Hippocampal formation (tissue), 2 donors: ENCODE measurements around the gene CXCL17.
"Not testable (repeated sequence)": the region's sequence is repeated elsewhere in the genome, so short reads cannot be mapped to it uniquely, and the experiment has no call there.

Experiments used
- DNase-seq, 2 donors: peaks; one replicate each; lab custom pipeline; 2025; lab: John Stamatoyannopoulos, UW

Gene CXCL17

DNA sequence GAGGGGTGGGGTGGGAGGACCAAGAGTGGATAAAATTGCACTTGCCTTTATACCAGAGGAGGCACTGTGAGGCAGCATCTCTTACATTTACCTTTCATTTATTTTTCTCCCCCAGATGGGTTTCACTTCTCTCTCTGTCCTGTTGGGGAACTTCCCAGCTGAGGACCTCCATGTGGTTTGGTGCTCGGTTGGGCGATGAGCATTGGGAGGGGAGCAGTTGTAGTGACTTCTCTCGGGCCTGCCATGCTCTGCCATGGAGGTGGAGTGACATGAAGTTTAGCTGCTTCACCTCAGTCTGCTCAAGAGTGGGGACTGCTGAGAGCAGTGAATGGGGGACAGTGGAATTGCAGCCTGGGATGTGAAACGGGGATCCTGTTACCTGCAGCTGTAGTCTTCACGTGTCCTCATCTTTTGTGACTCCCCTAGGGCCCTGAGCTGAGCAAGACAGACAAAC, 23.1 kb upstream of the CXCL17 start:
- DNase-seq: no peak

DNA sequence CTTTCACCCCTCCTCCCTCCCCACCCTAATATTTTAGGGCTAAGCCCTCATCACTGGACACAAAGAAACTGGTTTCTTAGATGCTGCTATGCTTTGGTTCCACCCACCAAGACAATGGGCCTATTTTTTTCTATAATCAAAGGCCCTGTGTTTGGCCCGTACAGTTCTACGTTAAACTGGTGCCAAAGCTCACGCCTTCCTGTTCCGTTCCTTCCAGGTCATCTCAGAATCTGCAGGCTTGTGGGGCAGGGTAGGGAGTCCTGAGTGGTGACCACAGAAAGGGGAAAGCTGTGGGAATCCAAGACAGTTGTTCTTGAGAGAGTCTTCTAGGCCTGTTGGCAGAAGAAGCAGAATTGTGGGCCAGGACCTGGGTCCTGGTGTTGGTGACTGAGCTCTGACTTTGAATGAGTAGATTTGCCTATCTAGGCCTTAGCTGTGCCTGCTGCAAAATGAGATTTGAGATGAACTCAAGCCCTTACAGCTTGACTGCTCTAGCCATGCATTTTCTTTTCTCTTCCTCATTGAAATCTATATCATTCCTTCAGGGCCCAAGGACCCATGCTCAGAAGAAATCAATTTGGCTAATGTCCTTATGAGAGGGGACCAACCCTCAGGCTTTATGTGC, 19.1 kb upstream of the CXCL17 start:
- peak; percentile 70 to 91 for DNase-seq

DNA sequence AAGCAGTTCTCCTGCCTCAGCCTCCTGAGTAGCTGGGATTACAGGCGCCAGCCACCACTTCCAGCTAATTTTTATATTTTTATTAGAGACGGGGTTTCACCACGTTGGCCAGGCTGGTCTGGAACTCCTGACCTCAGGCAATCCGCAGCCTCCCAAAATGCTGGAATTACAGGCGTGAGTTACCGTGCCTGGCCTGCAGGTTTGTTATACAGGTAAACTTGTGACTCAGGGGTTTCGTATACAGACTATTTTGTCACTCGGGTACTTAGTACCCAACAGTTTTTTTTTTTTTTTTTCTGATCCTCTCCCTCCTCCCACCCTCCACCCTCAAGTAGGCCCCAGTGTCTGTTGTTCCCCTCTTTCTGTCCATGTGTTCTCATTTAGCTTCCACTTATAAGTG, 18.5 kb upstream of the CXCL17 start:
- DNase-seq: not testable (repeated sequence)

DNA sequence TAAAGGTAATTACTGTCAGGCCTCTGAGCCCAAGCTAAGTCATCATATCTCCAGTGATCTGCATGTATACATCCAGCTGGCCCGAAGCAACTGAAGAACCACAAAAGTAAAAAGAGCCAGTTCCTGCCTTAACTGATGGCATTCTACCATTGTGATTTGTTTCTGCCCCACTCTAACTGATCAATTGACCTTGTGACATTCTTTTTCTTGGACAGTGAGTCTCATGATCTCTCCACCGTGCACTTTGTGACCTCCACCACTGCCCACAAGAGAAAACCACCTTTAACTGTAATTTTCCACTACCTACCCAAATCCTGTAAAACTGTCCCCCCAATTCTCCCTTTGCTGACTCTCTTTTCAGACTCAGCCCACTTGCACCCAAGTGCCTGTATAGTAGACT, 17.2 kb upstream of the CXCL17 start:
- no peak for DNase-seq

DNA sequence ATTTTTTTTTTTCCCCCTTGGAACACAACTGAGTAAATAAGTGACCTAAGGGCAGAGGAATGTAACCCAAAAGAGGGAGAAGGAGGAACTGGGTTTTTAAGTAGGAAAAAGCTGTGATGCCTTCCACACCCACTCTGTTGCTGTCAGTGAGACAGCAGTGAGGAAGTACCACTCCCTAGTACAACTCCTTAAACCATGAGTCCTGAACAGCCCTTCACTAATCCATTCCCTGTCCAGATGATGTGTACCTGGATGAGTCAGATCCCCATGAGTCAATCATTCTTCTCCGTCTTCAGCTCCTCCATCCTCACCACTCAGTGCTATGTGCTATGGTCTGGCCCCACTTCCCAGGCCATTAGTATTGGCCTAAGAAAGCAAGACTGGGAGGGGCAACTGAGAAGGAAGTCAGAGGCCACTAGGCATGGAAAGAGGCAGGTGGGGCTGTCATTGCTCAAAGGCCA, 12.9 kb upstream of the CXCL17 start:
- no peak for DNase-seq

DNA sequence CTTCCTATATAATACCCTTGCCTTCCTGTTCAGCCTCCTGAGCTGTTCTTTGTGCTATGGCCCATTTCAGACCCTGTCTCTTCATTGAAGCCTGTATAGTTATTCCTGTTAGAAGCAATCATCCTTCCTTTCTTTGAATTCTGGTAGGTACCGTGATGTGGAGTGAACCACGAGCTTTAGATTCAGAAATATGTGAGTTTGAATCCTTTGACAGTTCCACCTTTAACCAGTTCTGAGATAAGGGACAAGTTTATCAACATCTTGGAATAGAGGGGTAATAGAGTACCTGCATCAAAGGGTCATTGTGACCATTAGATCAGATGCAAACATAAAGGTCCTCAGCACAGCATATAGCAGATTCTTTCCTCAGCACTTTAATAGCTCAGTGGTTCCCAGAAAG, 12.3 kb upstream of the CXCL17 start:
- DNase-seq: no peak

DNA sequence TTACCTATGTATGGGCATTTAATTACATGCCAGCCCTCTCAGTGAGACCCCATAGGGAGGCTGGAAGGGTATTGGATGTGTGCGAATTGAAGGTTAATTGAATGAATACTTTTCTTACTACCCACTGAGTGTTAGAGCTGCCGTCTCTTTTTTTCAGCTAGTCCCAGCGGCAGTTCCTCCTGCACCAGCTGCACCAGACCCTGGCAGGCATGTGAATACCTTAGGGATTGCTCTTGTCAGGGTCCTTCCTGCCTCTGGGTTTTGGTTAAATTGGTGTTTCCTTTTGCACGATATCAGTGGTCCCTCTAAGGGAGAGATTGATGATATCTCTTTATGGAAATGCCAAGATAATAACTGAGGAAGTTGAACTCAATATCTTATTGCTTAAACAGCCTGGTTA, 9.8 kb upstream of the CXCL17 start:
- no peak for DNase-seq

DNA sequence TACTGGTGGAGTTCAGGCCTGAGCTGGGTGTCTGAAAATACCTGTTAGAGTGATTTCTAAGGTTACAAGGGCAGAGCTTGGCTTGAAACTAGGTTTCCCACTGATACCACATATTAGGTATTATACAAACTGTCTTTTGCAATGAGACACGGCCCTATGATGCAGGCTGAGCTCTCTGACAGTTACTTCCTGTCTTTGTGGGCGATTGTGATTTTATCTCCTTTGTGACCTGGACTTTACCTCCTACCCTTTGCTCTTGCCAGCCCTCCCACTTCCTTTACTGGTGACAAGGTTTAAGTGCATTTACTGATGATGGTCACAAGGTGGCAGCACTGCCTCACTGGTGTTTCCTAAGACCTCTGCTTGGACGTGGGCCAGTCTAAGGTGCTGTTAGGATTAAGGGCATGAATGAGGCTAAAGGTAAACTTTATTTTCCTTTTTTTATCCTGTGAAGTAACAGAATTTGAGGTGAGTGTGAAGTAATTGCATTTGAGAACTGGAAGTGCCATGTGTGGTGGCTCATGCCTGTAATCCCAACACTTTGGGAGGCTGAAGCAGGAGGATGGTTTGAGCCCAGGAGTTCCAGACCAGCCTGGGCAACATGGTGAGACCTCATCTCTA, 7.7 kb upstream of the CXCL17 start:
- peak; percentile 48 to 69 for DNase-seq

DNA sequence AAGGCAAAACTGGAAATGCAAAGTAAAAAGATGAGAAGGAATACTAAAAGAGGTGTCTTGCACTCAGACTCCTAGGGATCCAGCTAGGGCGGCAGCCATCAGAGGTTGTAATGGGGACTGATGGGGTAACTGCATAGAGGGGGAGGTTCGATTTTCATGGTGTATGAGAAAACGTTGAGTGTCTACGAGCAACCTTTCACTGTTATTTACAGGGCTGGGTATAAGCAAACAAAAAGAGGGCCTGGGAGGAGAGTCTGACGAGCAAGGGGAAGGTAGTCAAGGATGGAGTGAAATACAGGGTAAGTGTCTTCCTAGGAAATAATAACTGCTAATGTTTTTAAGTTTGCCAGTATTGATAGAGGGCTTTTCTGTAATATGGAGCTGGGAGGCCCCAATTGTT, 5.6 kb upstream of the CXCL17 start:
- DNase-seq: not testable (repeated sequence)

DNA sequence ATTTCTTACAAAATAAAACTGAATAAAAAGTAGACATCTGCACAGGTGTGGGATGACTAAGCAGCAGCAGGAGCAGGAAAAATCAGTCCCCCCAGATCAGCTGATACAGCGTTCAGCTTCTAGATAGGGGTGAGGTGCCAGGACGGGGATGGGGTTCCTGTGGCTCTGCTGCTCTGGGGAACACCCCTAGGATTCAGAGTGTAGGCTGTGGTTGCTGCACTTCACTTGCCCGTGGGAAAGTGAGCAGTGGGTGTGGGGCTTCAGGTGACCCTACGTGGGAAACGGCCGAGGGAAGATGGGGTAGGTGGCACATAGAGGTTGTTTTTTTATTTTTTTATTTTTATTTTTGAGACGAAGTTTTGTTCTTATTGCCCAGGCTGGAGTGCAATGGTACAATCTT, 3.2 kb upstream of the CXCL17 start:
- no peak for DNase-seq

DNA sequence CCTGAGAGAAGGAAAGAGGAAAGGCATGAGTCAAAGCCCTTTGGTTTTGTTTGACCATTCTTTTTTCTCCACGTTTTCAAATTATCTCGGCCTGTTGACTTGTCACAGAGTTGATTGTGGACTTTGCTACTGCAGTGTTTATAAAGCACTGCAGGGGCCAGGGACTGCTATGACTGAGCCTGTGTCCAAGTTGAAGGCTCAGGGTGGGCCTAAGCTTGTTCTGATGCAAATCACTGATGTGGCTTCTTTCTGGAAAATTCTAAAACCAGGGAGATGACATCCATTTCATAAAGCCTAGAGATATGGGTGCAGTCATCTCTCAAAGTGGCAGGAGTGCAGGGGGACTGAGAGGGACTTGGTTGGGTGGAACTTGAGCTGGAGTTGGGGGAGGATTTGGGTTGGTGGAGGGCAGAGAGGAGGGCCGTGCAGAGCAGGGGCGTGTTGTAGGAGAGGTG, 1.2 kb upstream of the CXCL17 start:
- DNase-seq: no peak

DNA sequence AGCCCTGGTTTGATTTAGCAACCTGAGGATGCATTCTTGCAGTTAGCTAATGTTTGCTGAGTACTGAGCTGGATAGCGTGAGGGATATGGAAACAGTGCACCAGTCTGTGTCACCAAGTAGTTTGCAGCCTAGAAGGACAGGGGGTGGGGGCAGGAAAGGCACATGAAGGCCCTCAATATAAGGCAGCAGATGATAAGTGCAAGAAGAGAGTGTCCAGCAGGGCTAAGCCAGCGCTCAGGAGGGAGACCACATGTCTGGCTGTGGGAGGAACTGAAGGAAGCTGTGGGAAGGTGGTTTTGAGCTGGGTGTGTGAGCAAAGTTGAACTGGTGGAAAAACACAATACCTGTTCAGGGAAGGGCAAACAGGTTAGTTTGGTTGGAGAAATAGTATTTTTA, 1.7 kb downstream of the CXCL17 start:
- no peak for DNase-seq

DNA sequence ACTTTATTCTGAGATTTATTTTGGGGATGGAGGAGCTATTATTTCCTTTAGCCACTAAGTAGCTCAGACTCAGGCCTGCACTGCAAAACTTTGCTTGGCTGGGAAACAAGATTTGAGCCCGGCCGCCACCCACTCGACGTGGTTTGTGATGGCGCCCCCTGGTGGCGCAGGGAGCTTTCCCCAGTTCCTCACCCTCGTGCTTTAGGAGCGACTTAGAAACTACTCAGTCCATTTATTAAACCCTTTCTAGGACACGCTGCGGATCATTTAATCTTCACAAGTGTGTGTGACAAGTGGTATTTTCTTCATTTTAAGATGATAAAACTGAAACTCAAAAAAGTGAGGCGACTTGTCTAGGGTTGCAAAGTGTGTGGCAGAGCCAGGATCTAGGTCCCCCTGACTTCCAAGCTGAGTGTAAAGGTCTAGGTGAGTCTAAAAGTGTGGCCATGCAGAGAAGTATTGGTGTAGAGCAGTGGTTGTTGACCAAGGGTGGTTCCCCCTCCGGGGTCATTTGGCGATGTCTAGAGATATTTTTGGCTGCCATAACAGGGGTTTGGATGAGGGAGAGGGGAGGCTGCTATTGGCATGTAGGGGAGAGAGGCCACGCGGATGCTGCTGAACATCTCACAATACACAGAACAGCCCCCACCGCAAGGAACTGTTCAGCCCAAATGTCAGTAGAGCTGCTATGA, 2.2 kb downstream of the CXCL17 start:
- DNase-seq: peak; percentile 9 to 27

DNA sequence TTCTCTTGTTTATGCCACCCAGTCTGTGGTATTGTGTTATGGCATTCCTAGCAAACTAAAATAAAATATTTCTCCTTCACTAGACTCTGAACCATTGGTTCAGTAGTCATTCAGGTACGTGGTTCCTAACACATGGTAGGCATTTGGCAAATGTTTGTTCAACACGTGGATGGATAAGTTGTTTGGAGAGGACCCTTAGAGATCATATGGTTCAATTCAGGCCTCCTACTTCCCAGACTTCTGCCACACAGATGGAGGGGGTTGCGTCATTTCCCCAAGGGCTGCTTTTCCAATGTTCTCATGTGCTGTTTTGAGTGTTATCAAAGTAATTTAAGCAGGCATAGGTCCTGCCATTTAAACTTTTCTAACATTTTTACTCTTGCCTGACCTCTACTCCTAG, 6.7 kb downstream of the CXCL17 start:
- DNase-seq: no peak

DNA sequence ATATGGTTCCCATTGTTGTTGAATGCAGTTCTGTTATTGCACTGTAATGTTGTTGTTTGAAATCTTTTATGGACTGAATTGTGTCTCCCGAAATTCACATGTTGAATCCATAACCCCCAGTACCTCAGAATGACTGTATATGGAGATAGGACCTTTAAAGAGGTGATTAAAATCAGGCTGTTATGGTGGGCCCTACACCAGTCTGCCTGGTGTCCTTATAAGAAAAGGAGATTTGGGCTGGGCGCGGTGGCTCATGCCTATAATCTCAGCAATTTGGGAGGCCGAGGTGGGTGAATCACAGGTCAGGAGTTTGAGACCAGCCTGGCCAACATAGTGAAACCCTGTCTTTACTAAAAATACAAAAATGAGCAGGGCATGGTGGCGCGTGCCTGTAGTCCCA, 7.4 kb downstream of the CXCL17 start:
- DNase-seq: no peak

DNA sequence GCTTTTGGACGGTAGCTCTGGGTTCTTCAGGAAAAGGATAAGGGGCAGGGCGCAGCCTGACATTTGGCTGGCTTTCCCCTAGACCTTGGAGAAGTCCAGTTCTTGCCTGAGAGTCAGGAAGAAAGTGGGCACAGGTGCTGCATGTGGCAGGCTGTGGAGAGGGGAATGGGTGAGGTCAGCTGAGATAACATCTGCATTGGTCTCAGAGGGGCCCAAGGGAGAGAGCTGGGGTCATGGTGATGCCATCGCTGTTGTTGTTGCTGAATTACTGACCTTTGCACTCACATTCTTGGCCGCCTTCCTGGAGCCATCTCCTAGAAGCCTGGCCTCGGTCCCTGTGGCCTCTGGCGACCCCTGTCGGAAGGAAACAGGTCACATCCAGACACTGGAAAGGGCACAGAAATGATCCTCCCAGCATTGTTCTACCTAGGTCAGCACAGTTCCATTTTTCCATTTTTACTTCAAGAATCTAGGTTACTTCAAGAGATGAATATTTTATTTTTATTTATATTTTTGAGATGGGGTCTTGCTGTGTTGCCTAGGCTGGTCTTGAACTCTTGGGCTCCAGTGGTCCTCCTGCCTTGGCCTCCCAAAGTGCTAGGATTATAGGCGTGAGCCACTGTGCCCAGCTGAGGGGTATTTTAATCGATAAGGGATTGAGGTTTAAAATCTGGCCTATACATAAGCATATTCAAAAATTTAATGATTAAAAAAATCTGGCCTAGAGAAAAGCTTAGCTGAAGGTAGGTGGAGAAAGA, 9.1 kb downstream of the CXCL17 start:
- peak; percentile 53 to 72 for DNase-seq

DNA sequence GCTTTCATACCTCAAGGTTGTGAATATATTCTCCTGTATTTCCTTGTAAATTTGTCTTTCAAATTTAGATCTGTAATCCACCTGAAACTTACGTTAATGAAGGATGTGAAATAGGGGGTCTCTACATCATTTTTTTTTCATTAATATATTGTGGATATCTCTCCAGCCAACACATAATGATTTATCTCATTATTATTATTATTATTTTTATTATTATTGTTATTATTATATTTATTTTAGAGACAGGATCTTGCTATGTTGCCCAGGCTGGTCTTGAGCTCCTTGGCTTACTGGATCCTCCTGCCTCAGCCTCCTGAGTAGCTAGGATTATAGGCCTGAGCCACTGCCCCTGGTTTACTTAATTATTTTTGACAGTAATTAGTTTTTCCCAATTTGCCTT, 11.3 kb downstream of the CXCL17 start:
- DNase-seq: no peak

DNA sequence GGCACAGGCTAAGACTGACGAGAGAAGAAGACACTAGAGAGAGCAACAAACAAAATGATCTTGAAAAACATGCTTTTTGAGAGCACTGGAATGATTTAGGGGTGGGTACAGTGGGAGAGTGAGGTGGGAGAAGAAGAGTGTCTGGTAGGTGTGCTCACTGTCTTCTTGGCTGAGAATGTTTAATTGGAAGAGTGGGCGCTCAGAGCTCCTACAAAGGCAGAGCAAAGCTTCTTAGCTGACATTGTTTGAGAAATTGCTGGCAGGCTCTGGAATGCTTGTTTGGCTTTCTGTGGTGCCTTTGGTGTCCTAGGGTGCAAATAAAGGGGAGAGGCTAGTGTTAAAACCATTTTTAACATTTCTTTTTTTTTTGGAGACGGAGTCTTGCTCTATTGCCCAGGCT, 14.1 kb downstream of the CXCL17 start:
- DNase-seq: no peak

DNA sequence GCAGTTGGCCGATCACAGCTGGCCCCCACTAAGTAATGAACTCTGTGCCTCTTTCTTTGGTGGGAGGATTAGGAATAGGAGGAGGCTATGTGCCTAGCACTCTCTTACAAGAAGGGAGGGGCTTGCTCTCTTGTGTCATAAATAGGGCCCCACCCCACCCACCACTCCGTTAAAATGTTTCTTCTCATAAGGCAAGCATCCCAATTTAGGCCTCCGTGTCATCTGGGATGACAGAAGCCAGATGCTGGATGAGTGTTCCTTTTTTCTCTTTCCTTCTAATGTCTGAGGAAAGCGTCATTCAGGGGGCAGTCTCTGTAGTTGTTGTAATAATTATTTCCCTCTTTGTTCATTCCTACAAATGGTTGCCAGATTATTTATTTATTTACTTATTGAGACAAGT, 15.4 kb downstream of the CXCL17 start, which contains the start of gene LIPE:
Gene LIPE, minus strand, starts transcription at position 76 of the 400 bp plus-strand sequence. CDS start 239 bp downstream, outside the sequence.
- no peak for DNase-seq

DNA sequence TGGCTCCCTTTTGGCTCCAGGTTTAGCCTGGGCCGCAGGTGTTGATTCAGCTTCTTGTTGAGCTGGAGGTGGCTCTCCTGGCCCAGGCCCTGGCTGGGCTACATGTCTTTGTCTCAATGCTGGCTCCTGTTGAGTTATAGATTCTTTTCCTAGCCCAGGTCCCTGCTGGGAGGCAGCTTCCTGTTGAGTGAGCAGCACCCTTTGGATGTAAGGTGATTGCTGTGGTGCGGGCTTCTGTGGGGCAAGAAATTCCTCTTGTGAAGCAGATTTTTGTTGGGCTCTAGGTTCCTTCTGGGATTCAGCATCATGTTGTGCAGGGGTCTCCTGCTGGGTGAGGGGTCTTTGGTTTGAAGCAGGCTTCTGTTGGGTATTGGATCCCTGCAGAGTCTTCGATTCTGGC, 16.1 kb downstream of the CXCL17 start:
- DNase-seq: no peak

DNA sequence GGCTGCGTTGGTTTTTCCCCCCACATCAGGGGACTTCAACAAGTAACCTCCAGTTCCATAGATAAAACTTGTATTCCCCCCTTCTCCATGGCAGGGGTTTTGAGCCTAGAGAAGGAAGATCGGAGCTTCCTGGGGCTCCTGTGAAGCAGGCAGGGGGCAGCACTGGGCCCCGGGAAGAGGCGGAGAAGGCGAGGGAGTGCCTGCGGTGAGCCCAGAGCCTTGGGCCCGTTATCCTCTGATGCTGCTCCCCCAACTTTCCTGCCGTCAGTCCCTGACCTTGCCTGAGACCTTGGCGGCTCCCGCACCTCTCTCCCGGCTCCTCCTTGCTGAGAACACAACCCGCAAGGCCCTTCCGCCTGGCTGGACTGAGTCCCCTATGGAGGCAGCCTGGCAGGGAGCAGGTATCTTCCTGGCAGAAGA, 18.0 kb downstream of the CXCL17 start:
- DNase-seq: no peak

DNA sequence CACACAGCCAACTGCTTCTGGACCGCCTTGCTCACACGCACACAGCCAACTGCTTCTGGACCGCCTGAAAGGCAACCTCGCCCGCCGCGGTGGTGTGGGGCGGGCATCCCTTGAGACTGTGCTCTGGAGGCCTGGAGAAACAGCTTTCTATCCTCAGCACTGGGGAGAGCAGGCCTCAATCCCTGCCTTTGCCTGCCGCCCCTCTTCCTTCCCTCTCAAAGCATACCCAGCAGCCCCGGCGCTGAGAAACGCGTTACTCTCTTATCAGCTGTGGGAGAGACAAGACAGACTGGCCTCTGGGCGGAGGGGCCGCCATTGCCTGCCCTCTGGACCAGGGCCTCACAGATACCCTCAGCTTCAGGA, 18.4 kb downstream of the CXCL17 start:
- DNase-seq: no peak
